ENCODE data around the gene GCA. TPM values are rescaled to one million over a fixed set of nuclear protein-coding genes. Genes with fewer than 3 reads are reported as not detected.

Gene GCA
- total and polyA plus RNA-seq, 2 of the 13 experiments (the other 11 are each of a cell fraction or from before 2014, with no cell fraction given): 42.0 to 48.3 TPM

DNA sequence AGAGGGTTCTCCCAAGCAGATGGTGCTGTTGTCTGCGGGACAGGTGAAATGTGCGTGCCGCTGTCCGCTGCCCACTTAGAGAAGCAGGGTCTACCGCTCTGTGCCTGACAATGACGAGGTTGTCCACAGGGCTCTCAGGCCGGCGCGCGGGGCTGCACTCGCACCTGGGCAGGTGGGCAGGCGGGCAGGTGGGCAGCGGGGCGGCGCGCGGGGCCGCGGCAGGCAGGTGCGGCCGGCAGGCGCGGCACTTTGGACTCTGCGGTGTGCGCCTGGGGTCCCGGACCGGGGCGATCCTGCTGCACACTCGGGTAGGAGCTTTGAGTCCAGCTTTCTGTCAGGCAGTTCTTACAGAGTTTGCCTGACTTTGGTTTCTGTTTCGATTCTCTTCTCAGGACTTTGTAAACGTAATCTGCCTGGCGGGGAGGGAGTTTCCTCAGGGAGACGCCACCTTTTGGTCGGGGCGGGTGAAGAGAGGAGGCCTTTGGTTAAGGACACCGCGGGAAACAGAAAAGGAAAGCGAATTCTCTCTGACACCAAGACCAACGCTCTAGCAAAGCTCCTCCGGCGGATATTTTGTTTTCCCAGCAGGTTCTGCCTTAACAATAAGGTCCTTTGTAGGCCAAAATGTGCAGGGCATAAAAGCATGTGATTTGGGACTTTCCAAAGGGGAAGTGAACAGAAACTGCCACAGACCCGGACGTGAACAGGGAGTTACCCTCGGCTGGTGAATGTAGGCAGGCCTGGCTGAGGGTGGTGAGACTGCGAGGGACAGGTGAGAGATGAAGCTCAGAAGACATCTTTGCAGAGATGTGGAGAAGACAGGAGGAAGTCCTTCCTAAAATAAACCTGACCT lies 25.4 kb upstream of the GCA start, which contains the start of gene IFIH1 (continued):
- TF ChIP-seq PRDM10 (CRISPR knock-in tag; IDR thresholded peaks at IDR 0.05; ENCODE audit: low read depth) (peak; percentile 93), SCMH1 (CRISPR knock-in tag; IDR thresholded peaks at IDR 0.05; ENCODE audit: borderline replicate concordance) (no peak), CC2D1A (CRISPR knock-in tag; IDR thresholded peaks at IDR 0.05) (0 out of 2 replicates have a peak, but pooled peaks have one; percentile 36), GATAD2A (CRISPR knock-in tag; IDR thresholded peaks at IDR 0.05) (peak; percentile 62), ZNF780A (CRISPR knock-in tag; IDR thresholded peaks at IDR 0.05) (no peak), KMT2B (CRISPR knock-in tag; IDR thresholded peaks at IDR 0.05) (peak; percentile 97), ZNF543 (CRISPR knock-in tag; IDR thresholded peaks at IDR 0.05) (no peak), SOX13 (IDR thresholded peaks at IDR 0.05) (no peak), SOX13 (CRISPR knock-in tag; conservative IDR thresholded peaks at IDR 0.05 in 1 of 2, IDR thresholded peaks at IDR 0.05 in 1 of 2) (no peak; a peak in 2 of 4 replicates), ZBTB39 (CRISPR knock-in tag; IDR thresholded peaks at IDR 0.05) (no peak), TCF7 (IDR thresholded peaks at IDR 0.05; ENCODE audit: low read depth) (no peak), XRCC5 (optimal IDR thresholded peaks at IDR 0.05; ENCODE audit: low read length) (peak; percentile 56), BORCS8-MEF2B (CRISPR knock-in tag; IDR thresholded peaks at IDR 0.05) (peak; percentile 44), ZFY (CRISPR knock-in tag; IDR thresholded peaks at IDR 0.05) (peak; percentile 73), EED (CRISPR knock-in tag; IDR thresholded peaks at IDR 0.05) (no peak), ZNF282 (IDR thresholded peaks at IDR 0.05; ENCODE audit: partially characterized antibody) (no peak), XBP1 (CRISPR knock-in tag; IDR thresholded peaks at IDR 0.05) (no peak), ZNF746 (CRISPR knock-in tag; IDR thresholded peaks at IDR 0.05) (peak; percentile 34; the same call in 1 of the 2 replicates), JUN (CRISPR knock-in tag; IDR thresholded peaks at IDR 0.05) (no peak), HNF4G (IDR thresholded peaks at IDR 0.05; ENCODE audit: borderline replicate concordance, low read depth, low read length) (no peak; the same call in 1 of the 2 replicates), HNF4G (CRISPR knock-in tag; IDR thresholded peaks at IDR 0.05; ENCODE audit: borderline replicate concordance, low read depth) (0 out of 2 replicates have a peak, but pooled peaks have one; percentile 26), JARID2 (CRISPR knock-in tag; IDR thresholded peaks at IDR 0.05; ENCODE audit: insufficient replicate concordance) (no peak)
- TF ChIP-seq, protein P1, sequence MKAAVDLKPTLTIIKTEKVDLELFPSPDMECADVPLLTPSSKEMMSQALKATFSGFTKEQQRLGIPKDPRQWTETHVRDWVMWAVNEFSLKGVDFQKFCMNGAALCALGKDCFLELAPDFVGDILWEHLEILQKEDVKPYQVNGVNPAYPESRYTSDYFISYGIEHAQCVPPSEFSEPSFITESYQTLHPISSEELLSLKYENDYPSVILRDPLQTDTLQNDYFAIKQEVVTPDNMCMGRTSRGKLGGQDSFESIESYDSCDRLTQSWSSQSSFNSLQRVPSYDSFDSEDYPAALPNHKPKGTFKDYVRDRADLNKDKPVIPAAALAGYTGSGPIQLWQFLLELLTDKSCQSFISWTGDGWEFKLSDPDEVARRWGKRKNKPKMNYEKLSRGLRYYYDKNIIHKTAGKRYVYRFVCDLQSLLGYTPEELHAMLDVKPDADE (CRISPR knock-in tag; IDR thresholded peaks at IDR 0.05): no peak
